ENCODE measurements around the gene DPYSL4.
"Not testable (repeated sequence)": the region's sequence is repeated elsewhere in the genome, so short reads cannot be mapped to it uniquely, and the experiment has no call there.

The DPYSL4 gene

GRCh38 chr10:132209130-132209529 lies 22.4 kb downstream of the DPYSL4 start:
- no peak for DNase-seq

DNA sequence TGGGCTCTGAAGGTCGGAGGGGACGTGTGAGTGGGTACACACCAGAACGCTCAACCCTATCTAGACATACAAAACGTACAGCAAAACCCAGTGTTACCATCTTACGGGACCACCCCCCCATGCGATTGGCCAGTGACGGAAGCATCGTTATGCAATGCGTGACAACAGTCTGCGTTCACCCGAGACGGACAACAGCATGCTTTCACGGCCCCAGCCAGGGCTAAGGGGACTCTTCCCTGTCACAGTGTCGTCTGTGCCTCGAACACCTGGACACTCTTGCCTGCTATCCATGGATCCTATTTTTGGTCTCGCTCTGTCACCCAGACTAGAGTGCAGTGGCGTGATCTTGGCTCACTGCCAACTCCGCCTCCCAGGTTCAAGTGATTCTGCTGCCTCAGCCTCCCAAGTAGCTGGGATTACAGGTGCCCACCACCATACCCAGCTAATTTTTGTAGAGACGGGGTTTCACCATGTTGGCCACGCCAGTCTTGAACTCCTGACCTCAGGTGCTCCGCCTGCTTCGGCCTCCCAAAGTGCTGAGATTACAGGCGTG lies 23.3 kb downstream of the DPYSL4 start:
- no peak for DNase-seq

- no peak for DNase-seq
These were observed 24.0 kb downstream of the DPYSL4 start for GRCh38 chr10:132210766-132211165.

GRCh38 chr10:132211246-132211645 lies 24.5 kb downstream of the DPYSL4 start:
- DNase-seq, result no peak

GRCh38 chr10:132212816-132213215 lies 26.1 kb downstream of the DPYSL4 start:
- no peak for DNase-seq

DNA sequence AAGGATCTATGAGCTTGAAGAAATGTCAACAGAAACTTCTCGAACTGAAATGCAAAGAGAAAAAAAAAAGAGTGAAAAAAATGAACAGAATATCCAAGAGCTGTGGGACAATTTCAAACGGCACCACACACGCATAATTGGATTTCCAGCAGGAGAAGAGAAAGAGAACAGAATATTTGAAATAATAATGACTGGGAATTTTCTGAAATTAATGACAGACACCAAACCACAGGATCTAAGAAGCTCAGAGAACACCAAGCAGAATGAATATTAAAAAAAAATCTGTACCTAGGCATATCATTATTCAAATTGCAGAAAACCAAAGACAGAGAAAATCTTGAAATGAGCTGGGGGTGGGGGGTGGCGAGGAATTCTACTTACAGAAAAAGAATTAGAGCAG lies 27.2 kb downstream of the DPYSL4 start:
- DNase-seq, result no peak

DNA sequence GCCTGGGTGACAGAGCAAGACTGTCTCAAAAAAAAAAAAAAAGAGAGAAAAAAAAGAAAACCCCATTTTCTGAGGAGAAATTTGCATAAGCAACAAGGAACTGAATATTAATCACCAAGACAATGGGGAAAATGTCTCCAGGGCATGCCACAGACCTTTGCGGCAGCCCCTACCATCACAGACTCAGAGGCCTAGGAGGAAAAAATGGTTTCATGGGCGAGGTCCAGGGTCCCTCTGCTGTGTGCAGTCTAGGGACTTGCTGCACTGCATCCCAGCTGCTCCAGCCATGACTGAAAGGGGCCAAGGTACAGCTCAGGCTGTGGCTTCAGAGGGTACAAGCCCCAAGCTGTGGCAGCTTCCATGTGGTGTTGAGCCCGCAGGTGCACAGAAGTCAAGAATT lies 29.7 kb downstream of the DPYSL4 start:
- DNase-seq, result not testable (repeated sequence)

DNA sequence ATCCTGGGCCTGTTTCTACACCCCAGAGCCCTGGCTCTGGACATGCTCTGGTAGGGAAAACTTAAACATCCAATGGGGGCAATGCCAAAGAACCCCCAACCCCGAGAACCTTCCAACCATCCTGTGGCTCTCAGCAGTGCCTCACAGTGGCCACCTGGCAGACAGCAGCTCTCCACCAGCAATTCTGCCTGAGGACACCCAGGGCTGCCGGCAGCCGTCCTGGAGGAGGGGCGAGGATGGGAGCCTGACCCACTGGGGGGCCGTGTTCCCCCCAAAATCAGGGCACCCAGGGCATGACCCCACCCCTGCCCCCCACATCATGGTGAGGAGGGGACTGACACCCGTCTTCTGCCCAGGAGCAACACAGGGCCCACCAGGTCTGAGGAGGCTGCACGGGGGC lies 32.7 kb downstream of the DPYSL4 start:
- DNase-seq, result no peak

DNA sequence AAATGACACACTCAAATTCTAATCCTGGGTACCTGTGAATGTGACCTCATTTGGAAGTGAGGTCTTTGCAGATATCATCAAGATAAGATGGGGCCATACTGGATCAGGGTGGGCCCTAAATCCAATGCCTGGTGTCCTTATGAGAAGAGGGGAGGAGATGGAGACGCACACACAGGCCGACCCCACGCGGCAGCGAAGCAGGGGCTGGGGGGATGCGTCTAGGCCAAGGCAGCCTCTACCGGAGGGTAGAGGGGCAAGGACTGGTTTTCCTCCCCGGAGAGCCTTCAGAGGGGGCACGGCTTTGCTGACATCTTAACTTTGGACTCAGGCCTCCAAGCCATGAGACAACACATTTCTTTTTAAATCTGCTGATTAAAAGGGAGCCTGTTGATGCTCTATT lies 33.3 kb downstream of the DPYSL4 start:
- no peak for DNase-seq

GRCh38 chr10:132220996-132221395 lies 34.2 kb downstream of the DPYSL4 start:
- not testable (repeated sequence) for DNase-seq

DNA sequence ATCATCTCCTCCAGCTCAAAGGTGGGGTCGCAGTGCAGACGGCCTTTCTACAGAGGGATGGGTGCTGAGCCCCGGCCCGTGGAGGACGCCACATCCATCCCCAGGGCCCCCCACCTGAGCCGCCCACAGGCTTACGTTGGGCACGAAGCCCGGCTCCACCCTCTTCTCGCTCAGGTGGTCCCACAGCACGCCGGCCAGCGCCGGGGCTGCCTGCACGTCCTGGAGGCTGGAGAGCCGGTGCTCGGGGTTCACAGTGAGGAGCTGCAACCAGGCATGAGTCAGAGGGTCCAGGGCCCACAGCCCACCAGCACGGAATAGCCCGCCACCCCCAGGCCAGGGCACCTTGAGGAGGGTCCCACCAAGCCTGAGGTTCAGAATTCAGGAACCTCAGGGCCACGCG lies 36.0 kb downstream of the DPYSL4 start:
- no peak for DNase-seq

DNA sequence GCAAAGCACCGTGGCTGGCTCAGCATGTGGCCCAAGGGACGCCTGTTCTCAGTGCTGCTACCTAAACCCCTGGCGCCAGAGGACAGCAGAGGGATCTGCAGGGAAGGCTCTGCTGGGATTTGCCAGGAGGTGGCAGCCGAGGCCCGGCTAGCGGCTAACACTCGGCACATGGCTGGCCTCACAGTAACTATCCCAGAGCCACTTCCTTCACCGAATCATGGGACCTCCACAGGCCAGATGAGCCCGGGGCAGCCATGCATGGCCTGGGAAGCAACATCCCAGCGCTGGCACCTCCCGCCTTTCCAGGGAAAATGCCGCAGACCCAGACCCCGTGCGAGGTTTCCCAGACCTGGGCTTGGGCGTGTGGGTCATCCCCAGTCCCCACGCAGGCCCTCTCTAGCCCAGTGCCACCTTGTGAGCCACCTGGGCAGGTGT lies 36.4 kb downstream of the DPYSL4 start:
- DNase-seq, result peak; percentile 88

- DNase-seq, result no peak
These were observed 37.0 kb downstream of the DPYSL4 start for GRCh38 chr10:132223611-132224342.

- no peak for DNase-seq
These were observed 37.8 kb downstream of the DPYSL4 start for GRCh38 chr10:132224343-132225072.

- DNase-seq, result no peak
These were observed 38.5 kb downstream of the DPYSL4 start for GRCh38 chr10:132225073-132225848.

DNA sequence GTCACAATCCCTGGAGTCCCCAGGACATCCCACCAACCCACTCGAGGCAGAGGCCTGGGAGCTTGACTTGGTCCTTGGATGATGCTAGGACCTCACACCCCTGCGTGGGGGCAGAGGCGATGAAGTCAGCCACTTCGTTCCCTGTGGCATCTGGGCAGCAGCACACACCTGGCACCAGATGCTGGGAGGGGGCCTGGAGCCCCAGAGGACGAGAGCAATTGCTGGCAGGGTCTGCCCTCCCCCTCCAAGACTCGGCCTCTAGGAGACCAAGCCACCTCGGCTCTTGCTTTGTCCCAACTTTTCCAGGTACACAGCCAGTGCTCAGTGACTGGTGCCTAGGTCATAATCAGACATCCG lies 39.1 kb downstream of the DPYSL4 start:
- no peak for DNase-seq

GRCh38 chr10:132226586-132227405 lies 40.0 kb downstream of the DPYSL4 start:
- DNase-seq, result no peak

- no peak for DNase-seq
These were observed 41.2 kb downstream of the DPYSL4 start for GRCh38 chr10:132227851-132228390.

DNA sequence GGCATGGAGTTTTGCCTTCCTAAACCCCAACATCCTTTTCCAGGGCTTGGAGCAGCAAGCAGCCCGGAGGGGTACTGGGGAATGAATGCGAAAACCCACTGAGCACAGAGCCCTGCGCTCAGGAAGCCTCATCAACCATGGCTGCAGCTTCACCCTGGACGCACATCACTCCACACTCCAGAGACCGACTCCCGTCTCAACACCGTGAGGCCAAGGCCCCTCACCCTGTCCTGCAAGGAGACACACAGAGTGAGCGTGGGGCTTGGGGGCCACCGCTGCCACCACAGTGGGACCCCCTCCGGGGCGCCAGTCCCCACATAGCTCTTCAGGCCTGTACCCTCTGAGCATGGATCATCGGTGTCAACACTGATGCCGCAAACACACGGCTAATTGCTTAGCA lies 41.9 kb downstream of the DPYSL4 start:
- DNase-seq, result no peak

DNA sequence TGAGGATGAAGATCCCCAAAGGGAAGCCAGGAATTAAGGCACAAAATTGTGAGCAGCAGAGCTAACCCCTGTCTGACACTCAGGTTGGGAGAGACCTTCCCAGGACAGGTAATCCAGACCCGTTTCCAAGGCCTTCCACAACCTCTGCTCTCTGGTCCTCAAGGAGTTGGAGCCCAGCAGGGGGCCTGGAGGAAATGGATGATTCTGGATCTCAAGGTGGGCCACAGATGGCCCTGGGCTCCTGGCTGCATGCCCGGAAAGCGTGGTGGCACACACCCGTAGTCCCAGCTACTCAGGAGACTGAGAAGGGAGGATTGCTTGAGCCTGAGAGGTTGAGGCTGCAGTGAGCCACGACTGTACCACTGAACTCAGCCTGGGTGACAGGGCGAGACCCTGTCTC lies 42.3 kb downstream of the DPYSL4 start:
- no peak for DNase-seq

DNA sequence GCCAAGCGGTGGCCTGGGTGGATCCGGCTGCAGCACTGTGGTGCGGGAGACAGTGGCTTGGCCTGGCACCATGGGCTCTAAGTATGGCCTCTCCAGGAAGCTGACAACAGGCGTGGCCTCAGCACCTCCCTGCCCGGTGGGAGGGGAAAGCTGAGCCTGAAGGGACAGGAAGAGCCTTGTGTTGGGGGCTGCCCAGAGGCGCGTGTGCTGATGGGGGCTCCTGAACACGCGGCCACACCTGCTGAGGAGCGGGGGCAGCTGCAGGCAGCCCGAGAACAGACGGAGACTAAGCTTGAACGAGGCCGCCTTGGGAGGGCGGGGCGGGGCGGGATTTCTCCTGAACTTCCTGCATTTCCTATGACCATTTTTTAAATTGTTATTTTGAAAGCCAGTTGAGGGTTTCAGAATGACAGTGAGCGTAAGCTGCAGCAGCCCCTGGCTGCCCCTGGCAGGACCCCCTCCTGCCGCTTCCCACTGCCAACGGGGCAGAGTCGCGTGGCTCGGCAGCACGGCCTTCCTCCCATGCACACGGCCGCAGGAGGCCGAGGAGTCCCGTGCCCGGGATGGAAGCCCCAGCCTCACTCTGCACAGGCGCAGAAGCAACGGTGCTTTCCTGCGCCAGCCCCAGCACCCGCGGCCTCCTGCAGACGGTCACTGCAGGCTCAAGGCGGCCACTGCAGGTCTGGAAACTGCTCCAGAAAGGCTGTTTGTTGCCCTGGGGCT lies 43.2 kb downstream of the DPYSL4 start:
- DNase-seq, result peak; percentile 67

Measured in right hindlimb (tissue), 1 donor.